Effector memory CD8-positive, alpha-beta T cell (primary cell): ENCODE data around the gene OXCT2.
"Not testable (repeated sequence)": the region's sequence is repeated elsewhere in the genome, so short reads cannot be mapped to it uniquely, and the experiment has no call there.

Experiments
- ATAC-seq: fragments of 150-1000 bp; cut with Tn5 transposase; replicated peaks from 2 replicates; pipeline ENCODE4 v1.10.0; 2021; ENCODE audit warnings: mild to moderate bottlenecking, moderate library complexity
- DNase-seq, 3 experiments: peaks; one replicate each; pipeline ENCODE4 v3.0.0; 2021
- H3K27ac Mint-ChIP-seq, 2 donors: one replicate each; pipeline ENCODE4 v1.8.0; 2022; ENCODE audit warnings: mild to moderate bottlenecking in 2 of 2, mixed read lengths in 2 of 2, moderate library complexity in 2 of 2
- H3K27me3 Mint-ChIP-seq, 2 donors: one replicate each; pipeline ENCODE4 v1.8.0; 2022; ENCODE audit warnings: mixed read lengths in 2 of 2
- H3K36me3 Mint-ChIP-seq: one replicate; pipeline ENCODE4 v1.8.0; 2022; ENCODE audit warnings: mild to moderate bottlenecking, moderate library complexity, mixed read lengths; ENCODE audit not compliant: insufficient read depth
- H3K4me1 Mint-ChIP-seq, 2 donors: one replicate each; pipeline ENCODE4 v1.8.0; 2022; ENCODE audit warnings: low read depth in 2 of 2, mixed read lengths in 2 of 2
- H3K4me3 Mint-ChIP-seq, 2 donors: one replicate each; pipeline ENCODE4 v1.8.0; 2022; ENCODE audit warnings: mild to moderate bottlenecking in 2 of 2, mixed read lengths in 2 of 2, moderate library complexity in 2 of 2
- H3K9me3 Mint-ChIP-seq, 2 donors: one replicate each; pipeline ENCODE4 v1.8.0; 2022; ENCODE audit warnings: mixed read lengths in 2 of 2

The OXCT2 gene

DNA sequence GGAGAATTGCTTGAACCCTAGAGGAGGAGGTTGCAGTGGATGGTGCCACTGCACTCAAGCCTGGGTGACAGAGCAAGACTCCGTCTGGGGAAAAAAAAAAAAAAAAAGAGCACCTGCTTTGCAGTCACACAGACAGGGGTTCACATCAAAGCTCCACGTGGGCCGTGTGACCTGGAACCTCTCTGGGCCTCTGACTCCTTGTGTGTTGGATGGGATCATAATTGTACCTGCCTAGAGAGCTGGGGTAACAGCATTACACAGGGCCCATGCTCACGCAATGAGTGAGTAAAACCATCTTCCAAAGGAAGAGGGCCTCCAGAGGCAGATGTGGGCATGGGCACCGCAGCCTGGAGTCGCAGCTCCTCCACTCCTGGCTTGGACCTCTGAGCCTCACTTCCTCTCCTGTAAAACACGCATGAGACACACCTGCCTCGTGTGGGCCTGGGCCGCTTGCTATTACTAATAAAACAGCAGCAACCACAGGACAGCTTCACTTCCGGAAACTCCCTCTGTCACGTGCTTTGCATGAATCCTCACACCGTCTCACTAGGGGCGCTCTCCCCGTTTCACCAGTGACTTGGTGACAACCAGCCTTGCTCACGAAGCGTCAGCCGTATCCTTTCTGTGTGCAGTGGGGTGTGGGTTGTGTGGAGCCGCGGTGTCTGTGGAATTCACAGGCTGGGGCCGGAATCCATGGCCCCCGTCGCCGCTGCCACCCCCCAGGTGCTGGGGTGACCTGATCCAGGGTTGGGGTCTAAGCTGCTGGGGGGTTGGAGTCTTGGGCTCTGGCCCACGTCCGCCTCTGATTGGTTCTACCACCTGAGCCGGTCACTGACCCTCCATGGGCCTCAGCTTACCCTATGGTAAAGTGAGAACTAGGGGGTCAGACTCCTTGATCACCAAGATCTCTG, 28.0 kb upstream of the OXCT2 start:
- DNase-seq (peak; percentile 72 to 92 (median 78)), ATAC-seq (peak; percentile 96)
- H3K27ac Mint-ChIP-seq, result peak overlapping the region; percentile 88 to 92

DNA sequence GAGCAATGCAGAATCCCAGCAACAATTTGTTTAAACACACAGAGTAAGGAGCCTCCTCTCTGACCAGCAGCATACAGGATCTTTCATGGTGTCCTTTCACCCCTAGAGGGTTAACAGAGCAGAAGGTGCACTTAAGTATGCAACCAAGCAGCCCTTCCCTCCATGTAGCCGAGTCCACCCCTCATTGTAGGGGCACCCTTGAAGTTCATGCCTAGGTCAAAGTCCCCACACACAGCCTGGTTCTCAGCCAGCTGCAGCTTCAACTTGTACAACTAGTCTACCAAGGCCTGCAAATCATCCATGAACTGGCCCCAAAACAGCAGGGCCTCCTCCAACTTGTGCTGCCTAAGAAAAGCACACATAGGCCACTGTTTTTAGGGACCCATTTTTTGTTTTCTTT, 24.5 kb upstream of the OXCT2 start:
- H3K36me3 Mint-ChIP-seq, result no peaks in the 10 kb centered on the region
- H3K27me3 Mint-ChIP-seq, result peaks cover 0 to 9% of the 10 kb centered on the region in 2 donors
- DNase-seq (no peak), ATAC-seq (no peak)
- H3K4me3 Mint-ChIP-seq, result no peak overlapping the region
- H3K9me3 Mint-ChIP-seq, result no peaks in the 10 kb centered on the region
- peaks cover 15 to 16% of the 10 kb centered on the region in 2 donors for H3K4me1 Mint-ChIP-seq
- H3K27ac Mint-ChIP-seq, result no peak overlapping the region

More for the DNA sequence above, 28.0 kb upstream of the OXCT2 start:
- Mint-ChIP-seq H3K4me3 (peak overlapping the region; percentile 78 to 79), H3K4me1 (peaks cover 10 to 11% of the 10 kb centered on the region in 2 donors)
- H3K36me3 Mint-ChIP-seq, H3K27me3 Mint-ChIP-seq, H3K9me3 Mint-ChIP-seq: not testable (repeated sequence)

DNA sequence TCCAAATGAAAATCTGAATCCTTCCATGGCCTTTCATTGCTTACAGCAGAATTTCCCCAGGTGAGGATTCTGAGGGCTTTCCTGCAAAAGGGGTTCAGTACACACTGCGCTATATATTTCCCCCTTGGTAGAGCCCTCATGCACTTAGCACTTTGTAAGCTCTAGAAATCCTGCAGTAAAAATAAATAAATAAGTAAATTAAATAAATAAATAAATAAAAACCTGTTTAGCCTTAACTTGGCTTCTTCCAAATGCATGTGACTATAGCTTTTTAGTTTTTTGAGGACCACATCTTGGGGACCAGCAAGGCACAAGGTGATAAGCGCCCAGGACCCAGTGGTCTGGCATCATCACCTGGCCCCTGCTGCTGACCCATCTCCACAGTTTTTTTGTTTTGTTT, 20.7 kb upstream of the OXCT2 start:
- H3K9me3 Mint-ChIP-seq, result no peaks in the 10 kb centered on the region
- peaks cover 0 to 15% of the 10 kb centered on the region in 2 donors for H3K27me3 Mint-ChIP-seq
- ATAC-seq, result no peak
- no peak overlapping the region for H3K27ac Mint-ChIP-seq
- DNase-seq, result no peak
- no peak overlapping the region for H3K4me3 Mint-ChIP-seq
- peaks cover 9 to 10% of the 10 kb centered on the region in 2 donors for H3K4me1 Mint-ChIP-seq
- no peaks in the 10 kb centered on the region for H3K36me3 Mint-ChIP-seq

DNA sequence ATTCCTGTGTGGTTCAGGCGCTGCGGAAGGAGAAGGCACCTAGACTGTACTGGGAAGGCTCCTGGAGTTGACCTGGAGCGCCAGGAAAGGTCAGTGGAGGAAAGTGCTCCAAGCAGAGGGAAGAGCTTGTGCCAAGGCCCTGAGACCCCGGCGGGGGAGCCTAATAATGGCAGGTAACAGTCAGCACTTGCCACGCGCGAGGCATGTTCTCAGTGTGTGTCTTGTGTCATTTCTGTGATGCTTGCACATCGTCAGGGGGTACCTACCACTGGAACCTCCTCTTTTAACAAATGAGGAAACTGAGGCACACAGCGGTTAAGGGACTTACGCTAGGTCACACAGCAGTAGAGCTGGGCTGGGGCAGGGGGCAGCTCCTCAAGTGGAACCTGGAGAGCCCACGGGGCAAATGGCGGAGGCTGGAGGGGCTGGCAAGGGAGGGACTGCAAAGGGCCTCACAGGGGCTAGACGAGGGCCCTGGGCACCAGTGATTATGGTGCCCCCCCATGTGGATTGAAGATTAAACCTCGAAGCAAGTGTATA, 18.5 kb upstream of the OXCT2 start:
- H3K9me3 Mint-ChIP-seq, result no peaks in the 10 kb centered on the region
- no peaks in the 10 kb centered on the region for H3K36me3 Mint-ChIP-seq
- DNase-seq (no peak), ATAC-seq (no peak)
- H3K4me3 Mint-ChIP-seq, result peak overlapping the region; percentile 73 to 83
- peaks cover 0 to 17% of the 10 kb centered on the region in 2 donors for H3K27me3 Mint-ChIP-seq
- peaks cover 9 to 10% of the 10 kb centered on the region in 2 donors for H3K4me1 Mint-ChIP-seq
- H3K27ac Mint-ChIP-seq, result peak overlapping the region in 1 of 2 donors; percentile 50

DNA sequence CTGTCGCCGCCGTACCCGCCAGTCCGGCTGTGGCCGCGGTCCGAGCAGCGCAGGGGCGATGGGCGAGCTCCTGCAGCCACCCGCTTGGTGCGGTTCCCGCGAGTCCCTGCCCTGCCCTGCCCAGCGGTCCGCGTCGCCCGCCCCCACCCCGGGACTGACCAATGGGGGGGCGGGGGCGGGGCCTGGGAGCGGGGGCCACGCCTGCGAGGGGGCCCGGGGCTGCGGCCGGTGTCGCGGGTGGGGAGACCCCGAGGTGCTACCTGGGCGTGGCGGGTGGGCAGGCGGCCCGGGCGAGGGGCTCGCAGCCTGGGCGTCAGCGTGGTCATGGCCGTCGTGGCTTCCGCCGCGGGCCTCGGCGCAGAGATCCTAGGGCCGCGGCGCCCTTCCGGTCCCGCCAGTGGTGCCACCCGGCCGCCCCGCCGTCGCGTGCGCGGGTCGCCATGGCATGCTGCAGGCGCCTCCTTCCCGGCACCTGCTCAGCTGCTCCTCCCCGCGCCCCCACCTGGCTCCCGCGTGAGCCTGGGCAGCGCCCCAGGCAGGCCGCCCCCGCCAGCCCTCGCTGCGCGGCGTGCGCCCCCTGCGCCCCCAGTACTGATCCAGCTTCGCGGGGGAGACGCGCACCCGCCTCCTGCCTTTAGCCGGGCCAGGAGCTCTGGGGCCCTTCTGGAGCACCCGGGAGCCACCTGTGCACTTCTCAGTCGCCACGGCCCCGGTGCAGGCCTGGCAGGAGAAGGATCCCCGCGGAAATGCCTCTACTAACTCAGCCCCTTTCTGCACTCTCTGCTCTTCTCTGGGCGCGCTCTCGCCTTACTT, 17.8 kb upstream of the OXCT2 start, which contains the start of gene BMP8B:
BMP8B (minus strand) TSS at position 108 of the 813 bp plus-strand sequence. CDS start 380 bp downstream, outside the sequence.
- ATAC-seq (peak; percentile 78), DNase-seq (peak; percentile 25 to 42 (median 35))
- H3K4me3 Mint-ChIP-seq, result peak within 1 kb of the TSS; percentile 73 to 83
- peak within 1 kb of the TSS in 1 of 2 donors; percentile 50 for H3K27ac Mint-ChIP-seq
- H3K9me3 Mint-ChIP-seq, result no peaks in the 10 kb centered on the region
- H3K27me3 Mint-ChIP-seq, result peaks cover 0 to 17% of the 10 kb centered on the region in 2 donors
- no peaks in the 10 kb centered on the region for H3K36me3 Mint-ChIP-seq
- H3K4me1 Mint-ChIP-seq, result peaks cover 9 to 10% of the 10 kb centered on the region in 2 donors

DNA sequence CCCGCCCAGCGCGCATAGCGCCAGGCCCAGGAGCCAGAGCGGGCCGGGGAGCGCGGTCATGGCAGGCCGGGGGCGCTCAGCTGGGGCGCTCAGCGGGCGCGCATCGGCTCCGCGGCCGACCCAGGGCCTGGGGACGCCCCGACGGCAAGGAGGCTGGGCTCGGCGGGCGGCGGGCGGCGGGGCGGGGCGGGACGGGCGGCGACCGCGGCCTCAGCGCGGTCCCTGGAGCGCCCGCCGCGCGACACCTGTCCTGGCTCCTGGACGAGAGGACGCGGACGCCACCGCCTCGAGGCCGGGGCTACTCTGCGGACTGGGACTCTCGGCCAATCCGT, 17.2 kb upstream of the OXCT2 start:
- H3K4me1 Mint-ChIP-seq, result peaks cover 9 to 10% of the 10 kb centered on the region in 2 donors
- H3K4me3 Mint-ChIP-seq, result no peak overlapping the region
- no peaks in the 10 kb centered on the region for H3K9me3 Mint-ChIP-seq
- no peaks in the 10 kb centered on the region for H3K36me3 Mint-ChIP-seq
- peaks cover 0 to 17% of the 10 kb centered on the region in 2 donors for H3K27me3 Mint-ChIP-seq
- DNase-seq, result peak in 1 of 3 experiments; percentile 9
- no peak overlapping the region for H3K27ac Mint-ChIP-seq
- peak; percentile 34 for ATAC-seq

DNA sequence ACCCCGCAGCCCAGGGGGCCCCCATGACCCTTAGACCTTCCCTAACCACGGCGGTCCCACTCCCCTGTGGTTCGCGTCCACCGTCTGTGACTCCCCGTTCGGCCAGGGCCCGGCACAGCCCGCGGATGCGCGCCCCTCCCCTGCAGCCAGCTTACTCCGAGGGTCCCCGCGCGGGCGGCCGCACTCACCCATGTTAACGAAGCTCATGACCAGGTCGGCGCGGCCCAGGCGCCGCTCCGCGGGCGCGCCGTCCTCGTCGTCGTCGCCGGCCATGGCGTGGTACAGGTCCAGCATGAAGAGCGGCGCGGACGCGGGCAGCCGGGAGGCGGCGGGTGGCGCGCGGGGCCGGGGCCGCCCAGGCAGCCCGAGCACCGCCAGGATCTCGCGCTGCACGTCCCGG, 16.8 kb upstream of the OXCT2 start:
- not testable (repeated sequence) for ATAC-seq, H3K4me1 Mint-ChIP-seq, H3K36me3 Mint-ChIP-seq, H3K27ac Mint-ChIP-seq, H3K9me3 Mint-ChIP-seq, DNase-seq
- peaks cover 0 to 17% of the 10 kb centered on the region in 2 donors for H3K27me3 Mint-ChIP-seq
- peak overlapping the region; percentile 58 to 59 for H3K4me3 Mint-ChIP-seq

DNA sequence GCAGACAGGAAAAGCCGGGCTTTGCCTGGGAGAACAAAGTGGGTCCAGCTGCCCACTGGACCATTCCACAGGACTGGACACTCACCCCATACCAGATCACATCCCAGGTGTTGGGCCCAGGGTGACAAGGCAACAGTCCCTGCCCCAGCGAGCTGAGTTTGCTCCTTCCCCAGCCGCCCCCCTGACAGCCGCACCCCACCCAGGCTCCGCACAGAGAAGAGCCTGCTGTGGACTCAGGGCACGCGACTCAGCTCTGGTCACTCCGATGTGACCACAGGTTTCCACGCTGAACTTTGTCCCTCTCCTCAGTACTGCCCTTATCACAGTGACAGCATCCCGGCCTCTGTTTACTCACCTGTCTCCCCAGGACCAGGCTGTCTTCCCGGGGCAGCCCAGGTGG, 16.3 kb upstream of the OXCT2 start:
- Mint-ChIP-seq H3K4me1 (peaks cover 5 to 7% of the 10 kb centered on the region in 2 donors), H3K4me3 (peak overlapping the region; percentile 58 to 59), H3K27ac (no peak overlapping the region), H3K27me3 (peaks cover 0 to 17% of the 10 kb centered on the region in 2 donors), H3K9me3 (no peaks in the 10 kb centered on the region), H3K36me3 (no peaks in the 10 kb centered on the region)
- DNase-seq, result no peak
- ATAC-seq, result no peak

DNA sequence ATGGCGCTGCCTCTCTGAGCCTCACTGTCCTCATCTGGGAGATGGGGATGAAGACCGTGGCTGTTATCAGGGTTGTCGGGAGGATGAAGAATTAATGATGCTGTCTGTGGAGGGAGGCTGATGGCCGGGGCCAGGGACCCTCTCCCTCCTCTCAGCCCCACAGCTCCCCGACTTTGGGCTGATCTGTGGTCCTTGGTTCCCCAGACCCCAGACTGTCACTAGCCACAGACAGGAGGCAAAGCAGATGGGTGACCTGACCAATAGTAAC, 15.9 kb upstream of the OXCT2 start:
- Mint-ChIP-seq H3K27me3 (peaks cover 0 to 17% of the 10 kb centered on the region in 2 donors), H3K4me3 (peak overlapping the region; percentile 58 to 59)
- not testable (repeated sequence) for DNase-seq, H3K9me3 Mint-ChIP-seq, H3K4me1 Mint-ChIP-seq, H3K36me3 Mint-ChIP-seq, H3K27ac Mint-ChIP-seq, ATAC-seq

DNA sequence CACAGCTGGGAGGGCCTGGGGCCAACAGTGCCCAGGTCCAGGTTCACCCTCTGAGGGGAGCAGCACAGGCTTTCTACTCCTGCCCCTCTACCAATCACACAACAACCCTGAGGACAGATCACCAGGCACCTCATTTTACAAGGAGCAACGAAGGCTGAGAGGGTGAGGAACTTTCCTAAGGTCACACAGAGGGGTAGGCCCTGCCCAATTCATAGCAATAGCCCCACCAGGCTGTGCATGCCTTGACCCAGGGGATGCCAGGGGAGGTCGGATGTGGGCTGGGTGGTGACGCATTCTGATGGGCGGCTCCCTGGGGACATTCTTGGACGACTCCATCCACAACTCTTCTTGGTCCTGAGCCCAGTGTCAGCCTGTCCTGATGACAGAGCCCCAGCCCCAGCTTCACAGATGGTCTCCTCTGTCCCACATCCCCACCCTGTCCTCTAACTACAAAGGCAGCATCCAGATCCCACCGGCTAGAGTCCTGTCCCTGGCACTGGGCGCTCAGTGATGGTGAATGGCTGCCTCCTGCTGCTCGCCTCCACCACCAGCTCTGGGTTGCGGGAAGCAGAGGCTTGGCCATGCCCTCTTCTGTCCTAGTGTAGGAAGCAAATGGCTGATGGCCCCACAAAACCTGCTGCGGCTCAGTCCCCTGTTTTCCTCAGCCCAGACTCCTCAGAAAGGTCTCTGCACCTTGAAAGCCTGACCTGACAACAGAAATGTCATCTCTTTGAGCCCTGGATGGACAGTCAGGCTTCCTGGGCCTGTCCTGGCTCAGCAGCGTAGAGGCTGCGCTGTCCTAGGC, 15.4 kb upstream of the OXCT2 start:
- not testable (repeated sequence) for H3K36me3 Mint-ChIP-seq, ATAC-seq, H3K4me1 Mint-ChIP-seq, H3K9me3 Mint-ChIP-seq, DNase-seq, H3K27ac Mint-ChIP-seq
- peaks cover 0 to 15% of the 10 kb centered on the region in 2 donors for H3K27me3 Mint-ChIP-seq
- peak overlapping the region; percentile 58 to 59 for H3K4me3 Mint-ChIP-seq

DNA sequence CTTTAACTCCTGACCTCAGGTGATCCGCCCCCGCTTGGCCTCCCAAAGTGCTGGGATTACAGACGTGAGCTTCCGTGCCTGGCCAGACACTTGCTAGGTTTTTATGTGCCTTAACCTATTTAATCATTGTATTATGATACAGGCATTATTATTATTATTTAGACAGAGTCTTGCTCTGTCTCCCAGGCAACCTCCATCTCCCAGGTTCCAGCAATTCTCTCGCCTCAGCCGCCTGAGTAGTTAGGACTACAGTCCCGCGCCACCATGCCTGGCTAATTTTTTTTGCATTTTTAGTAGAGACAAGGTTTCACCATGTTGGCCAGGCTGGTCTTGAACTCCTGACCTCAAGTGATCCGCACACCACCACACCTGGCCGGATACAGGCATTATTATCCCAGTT, 11.5 kb upstream of the OXCT2 start:
- H3K4me3 Mint-ChIP-seq, H3K4me1 Mint-ChIP-seq, H3K9me3 Mint-ChIP-seq, DNase-seq, ATAC-seq, H3K27ac Mint-ChIP-seq, H3K36me3 Mint-ChIP-seq: not testable (repeated sequence)
- H3K27me3 Mint-ChIP-seq, result peaks cover 0 to 14% of the 10 kb centered on the region in 2 donors

DNA sequence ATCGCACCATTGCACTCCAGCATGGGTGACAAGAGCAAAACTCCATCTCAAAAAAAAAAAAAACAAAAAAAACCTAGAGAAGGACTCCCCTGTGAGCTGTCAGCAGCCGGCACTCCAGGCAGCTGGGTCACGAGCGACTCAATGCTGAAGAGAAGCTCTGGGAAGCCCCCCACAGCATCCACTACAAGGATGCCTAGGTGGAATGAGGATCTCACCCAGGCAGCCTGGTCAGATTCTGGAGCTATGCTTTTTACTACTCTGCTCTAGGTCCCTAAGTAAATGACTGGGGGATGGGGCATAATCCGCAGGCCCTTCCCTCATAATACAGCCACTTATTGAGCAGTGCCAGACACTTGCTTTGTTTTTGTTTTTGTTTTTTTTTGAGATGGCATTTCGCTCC, 11.0 kb upstream of the OXCT2 start:
- Mint-ChIP-seq H3K36me3 (peaks cover 5% of the 10 kb centered on the region), H3K4me3 (no peak overlapping the region), H3K9me3 (no peaks in the 10 kb centered on the region), H3K27ac (no peak overlapping the region), H3K27me3 (peaks cover 0 to 10% of the 10 kb centered on the region in 2 donors), H3K4me1 (no peaks in the 10 kb centered on the region)
- ATAC-seq, result no peak
- no peak for DNase-seq

DNA sequence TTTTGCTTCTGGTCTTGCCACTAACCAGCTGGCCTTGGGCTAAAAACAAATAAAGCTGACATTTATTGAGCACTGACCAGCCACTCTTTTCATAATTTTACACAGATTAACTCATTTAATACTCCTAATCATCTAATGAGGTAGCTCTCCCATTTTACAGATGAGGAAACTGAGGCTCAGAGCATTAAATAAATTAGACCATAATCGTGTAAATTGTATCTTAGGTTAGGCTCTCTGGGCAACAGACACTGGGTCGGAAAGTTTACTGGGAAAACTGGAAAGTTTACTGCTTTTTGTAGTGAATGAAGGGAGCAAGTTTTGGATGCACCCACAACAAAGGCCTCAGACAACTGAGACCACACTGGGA, 10.2 kb upstream of the OXCT2 start:
- ATAC-seq (no peak), DNase-seq (no peak)
- H3K27me3 Mint-ChIP-seq, result peaks cover 0 to 6% of the 10 kb centered on the region in 2 donors
- H3K36me3 Mint-ChIP-seq, result peaks cover 5% of the 10 kb centered on the region
- H3K9me3 Mint-ChIP-seq, result no peaks in the 10 kb centered on the region
- no peak overlapping the region for H3K4me3 Mint-ChIP-seq
- H3K4me1 Mint-ChIP-seq, result peaks cover 0 to under 1% of the 10 kb centered on the region in 2 donors
- H3K27ac Mint-ChIP-seq, result no peak overlapping the region
